NCI-H187 (cell line): ENCODE measurements around the gene ZNF512.
A peak's percentile ranks its signal among the peaks of the same experiment; 100 is the strongest.

Experiments used
- DNase-seq, 2 experiments: peaks; one replicate each; lab custom pipeline; 2025; lab: John Stamatoyannopoulos, UW

The ZNF512 gene

DNA sequence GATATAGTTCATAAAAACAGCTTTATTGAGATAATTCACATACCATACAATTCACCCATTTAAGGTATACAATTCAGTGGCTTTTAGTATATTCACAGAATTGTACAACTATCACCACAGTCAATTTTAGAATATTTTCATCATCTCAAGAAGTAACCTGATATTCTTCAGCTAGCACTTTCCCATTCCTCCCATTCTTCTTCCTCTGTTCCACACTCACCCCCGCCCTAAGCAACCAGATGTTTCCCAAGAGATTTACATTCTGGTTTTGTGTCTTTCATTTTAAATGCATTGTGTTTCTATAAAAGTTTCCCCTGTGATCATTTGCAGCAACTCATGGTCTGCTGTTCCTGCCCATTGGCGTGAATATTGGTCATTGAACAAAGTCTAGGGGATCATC lies 51.4 kb downstream of the ZNF512 start:
- no peak for DNase-seq

- DNase-seq, result no peak
Measured at GRCh38 chr2:27636766-27637165, 53.9 kb downstream of the ZNF512 start.

- DNase-seq, result no peak
Measured at GRCh38 chr2:27638037-27638637, 55.3 kb downstream of the ZNF512 start.

DNA sequence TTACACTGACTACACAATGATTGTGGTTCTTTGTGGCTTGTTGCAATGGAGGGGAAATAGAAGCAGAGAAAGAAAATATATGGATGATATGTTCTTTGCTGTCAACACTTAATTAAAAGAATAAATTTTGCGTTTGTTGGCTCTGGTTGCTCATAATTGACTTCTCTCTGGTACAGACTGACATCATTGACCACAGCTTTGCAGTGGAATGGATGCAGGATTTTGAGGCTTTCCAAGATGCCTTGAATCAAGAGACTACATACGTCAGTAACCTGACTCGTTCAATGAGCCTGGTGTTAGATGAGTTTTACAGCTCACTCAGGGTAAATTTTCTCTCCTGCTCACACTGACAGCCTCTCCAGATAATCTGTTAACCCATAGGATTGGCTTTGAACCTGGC lies 55.9 kb downstream of the ZNF512 start:
- no peak for DNase-seq

DNA sequence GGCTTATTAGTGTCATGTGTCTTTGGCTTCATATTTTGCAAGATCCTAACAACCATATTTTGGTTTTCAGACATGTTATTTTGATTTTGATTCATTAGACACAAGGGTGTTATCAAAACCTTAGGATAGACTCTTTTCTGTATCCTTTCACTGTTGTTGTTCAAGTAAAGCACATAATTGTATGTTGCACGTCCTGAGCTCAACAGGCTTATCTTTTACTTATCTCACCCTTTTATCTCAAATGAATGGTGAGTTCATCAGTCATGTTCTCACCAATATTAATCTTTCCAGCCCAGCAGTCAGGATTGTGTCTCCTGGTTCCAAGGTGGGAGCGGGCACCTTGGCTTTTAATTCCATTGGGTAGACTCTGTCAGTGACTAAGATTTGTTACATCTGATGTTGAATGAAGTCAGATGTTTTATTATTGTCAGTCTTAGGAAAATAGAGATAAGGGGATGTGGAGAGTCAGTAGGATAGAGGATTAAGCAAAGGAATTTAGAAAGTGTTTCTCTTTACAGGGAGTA lies 57.9 kb downstream of the ZNF512 start:
- DNase-seq, result no peak

DNA sequence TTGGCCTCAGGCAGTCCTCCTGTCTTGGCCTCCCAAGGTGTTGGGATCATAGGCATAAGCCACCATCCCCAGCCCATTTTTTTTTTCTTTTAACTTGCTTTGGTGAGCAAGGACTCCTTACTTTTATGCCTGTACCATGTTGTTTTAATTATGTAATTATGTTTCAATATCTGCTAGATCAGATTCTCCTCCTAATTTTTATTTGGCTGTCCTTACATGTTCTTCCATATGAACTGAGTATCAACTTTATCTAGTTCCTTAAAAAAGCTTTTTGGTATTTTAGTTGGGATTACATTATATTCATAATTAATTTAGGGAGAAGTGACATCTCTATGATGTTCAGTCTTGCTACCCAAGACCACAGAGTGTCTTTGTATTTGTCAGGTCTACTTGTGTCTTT lies 62.4 kb downstream of the ZNF512 start:
- DNase-seq, result no peak

DNA sequence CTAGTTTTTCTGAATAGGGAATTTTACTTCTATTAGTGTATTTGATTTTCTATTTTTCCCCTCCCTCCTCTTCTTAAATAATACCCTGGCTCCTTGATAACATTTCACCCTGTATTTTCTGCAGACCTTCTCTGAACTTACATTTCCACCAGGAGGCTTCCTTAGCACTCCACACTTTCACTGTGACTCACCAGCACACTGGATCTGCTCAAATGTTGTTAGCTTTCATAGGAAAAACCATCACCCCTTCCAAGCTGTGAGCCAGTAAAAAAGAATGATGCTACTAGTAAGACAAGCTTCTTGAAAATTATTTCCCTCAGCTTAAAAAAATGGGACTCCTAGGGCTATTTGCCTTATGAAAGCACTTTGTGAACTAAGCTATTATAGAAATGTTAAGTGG lies 64.4 kb downstream of the ZNF512 start:
- no peak for DNase-seq

- DNase-seq, result no peak
Measured at GRCh38 chr2:27647737-27648136, 64.9 kb downstream of the ZNF512 start.

DNA sequence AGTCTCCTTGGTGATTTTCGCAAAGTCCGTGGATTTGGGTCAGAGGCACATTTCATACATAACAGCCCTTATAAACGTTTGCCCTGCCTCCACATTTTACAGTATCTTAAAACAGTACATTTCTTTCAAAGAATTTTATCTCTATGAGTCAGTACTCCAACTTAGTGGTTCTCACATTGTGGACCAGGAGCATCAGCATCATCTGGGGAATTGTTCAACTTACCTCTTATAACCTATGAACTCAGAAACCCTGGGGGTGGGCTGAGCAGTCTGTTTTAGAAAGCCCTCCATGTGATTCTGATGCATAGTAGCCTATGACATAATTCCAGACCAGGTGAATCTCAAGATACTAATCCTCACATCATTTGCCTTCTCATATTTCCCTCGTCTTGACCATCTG lies 68.2 kb downstream of the ZNF512 start:
- no peak for DNase-seq

DNA sequence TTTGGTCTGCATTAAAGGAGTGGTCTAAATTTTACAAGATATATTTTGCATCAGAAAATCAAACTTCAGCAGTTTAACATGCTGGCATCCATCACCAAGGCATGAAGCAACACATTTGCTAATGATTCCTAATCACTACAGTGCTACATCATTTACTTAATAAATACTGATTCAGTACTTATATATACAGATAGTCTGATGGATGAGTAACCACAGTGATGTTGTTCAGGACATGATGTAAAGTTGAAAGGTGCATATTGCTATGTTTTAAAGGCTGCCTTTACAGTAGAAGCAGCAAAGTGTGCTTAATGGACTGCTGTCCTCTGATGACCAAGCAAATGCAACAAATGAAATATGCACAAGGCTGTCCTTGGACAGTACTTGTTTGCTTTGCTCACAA lies 69.5 kb downstream of the ZNF512 start:
- DNase-seq, result no peak

- no peak for DNase-seq
Measured at GRCh38 chr2:27652790-27653189, 69.9 kb downstream of the ZNF512 start.

DNA sequence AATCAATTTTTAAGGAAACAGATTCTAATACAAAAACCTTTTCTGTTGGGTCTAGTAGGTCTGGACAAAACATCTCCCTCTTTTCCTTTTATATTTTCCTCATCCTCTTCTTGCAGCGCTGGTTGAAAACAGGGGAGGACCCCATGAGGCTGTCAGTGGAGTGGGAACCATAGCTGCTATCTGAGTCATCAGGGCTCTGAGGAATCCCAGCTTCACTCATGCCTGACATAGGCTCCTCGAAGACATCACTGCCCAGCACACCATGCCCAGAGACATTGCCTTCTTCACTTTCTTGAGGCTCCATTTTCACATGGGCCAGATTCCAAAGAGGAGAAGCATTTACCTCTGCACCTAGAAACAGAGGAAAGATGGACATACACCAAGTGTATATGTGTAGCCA lies 70.6 kb downstream of the ZNF512 start:
- DNase-seq, result no peak

- DNase-seq, result no peak
Measured at GRCh38 chr2:27655155-27655951, 72.5 kb downstream of the ZNF512 start.

- no peak for DNase-seq
Measured at GRCh38 chr2:27661371-27661770, 78.5 kb downstream of the ZNF512 start.

GRCh38 chr2:27663285-27664153 lies 80.7 kb downstream of the ZNF512 start, which contains the start of the genes SLC4A1AP and SUPT7L:
SLC4A1AP (plus strand) TSS chr2:27663889; CDS start chr2:27663915, 26 bp downstream.
SUPT7L (minus strand) TSS chr2:27663614; CDS start chr2:27662192, 1,422 bp downstream.
- DNase-seq, result peak; percentile 69 to 96

- DNase-seq, result no peak
Measured at GRCh38 chr2:27664154-27664574, 81.3 kb downstream of the ZNF512 start.

DNA sequence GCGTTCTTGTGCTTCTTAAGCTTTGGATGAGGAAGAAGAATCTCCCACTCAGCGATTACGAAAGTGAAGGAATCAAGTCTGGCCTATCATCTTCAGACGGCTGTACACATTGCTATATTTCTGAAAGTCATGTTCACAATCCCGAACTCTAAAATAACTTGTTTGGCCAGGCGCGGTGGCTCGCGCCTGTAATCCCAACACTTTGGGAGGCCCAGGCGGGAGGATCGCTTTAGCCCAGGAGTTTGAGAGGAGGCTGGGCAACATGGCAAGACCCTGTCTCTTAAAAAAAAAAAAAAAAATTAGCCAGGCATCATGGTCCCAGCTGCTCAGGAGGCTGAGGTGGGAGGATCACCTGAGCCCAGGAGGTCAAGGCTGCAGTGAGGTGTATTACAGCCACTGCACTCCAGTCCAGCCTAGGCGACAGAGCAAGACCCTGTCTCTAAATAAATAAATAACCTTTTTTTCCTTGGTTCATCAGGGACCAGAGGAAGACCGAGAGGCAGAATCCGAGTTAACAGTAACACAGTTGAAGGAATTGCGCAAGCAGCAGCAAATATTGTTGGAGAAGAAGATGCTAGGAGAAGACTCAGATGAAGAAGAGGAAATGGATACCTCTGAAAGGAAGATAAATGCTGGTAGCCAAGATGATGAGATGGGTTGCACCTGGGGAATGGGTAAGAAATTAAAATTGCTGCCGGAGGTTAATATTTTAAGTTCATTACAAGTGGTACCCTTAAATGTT lies 82.0 kb downstream of the ZNF512 start:
- DNase-seq, result no peak

- DNase-seq, result no peak
Measured at GRCh38 chr2:27667446-27667845, 84.6 kb downstream of the ZNF512 start.

DNA sequence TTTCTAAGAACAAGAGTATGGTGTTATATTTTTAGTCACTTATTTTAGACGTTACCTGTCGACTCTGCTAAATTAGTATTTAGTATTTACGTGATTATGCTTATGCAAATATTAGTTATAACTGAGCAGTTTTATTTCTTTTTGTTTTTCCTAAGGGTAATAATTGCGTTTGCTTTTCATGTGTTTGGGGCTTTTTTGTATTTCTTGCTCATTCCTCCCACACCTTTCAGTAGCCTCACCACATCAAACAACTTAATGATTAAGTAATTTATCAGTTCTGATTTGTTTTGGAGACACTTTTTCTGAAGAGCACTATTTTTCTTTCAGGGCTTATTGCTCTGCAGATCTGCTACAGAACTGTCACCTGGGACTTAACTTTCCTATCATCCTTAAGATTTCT lies 88.4 kb downstream of the ZNF512 start:
- no peak for DNase-seq
